GM10248 (cell line): ENCODE results near the gene OSBPL9.

Source experiments
- CTCF ChIA-PET: fragments of 300-600 bp; sonication (Branson Sonifier 250); formaldehyde crosslinking; extraction: SDS; loops from one replicate; lab custom pipeline; 2021; ENCODE audit warnings: antibody characterized with exemption; lab: Yijun Ruan, JAX
- POLR2A ChIA-PET: fragments of 350-650 bp; sonication (Branson Sonifier 250); formaldehyde crosslinking; extraction: SDS; loops from one replicate; lab custom pipeline; 2020; ENCODE audit warnings: antibody characterized with exemption; lab: Yijun Ruan, JAX
- DNase-seq: peaks from one replicate; pipeline ENCODE4 v3.0.0; 2012; ENCODE audit errors: extremely low spot score
- TF ChIP-seq, protein P1 (sequence below): IDR thresholded peaks from 2 replicates; pipeline ENCODE4 v1.5.1; 2012; ENCODE audit warnings: mild to moderate bottlenecking, low read depth; ENCODE audit errors: extremely low read depth, missing control alignments, control extremely low read depth

OSBPL9 gene

DNA sequence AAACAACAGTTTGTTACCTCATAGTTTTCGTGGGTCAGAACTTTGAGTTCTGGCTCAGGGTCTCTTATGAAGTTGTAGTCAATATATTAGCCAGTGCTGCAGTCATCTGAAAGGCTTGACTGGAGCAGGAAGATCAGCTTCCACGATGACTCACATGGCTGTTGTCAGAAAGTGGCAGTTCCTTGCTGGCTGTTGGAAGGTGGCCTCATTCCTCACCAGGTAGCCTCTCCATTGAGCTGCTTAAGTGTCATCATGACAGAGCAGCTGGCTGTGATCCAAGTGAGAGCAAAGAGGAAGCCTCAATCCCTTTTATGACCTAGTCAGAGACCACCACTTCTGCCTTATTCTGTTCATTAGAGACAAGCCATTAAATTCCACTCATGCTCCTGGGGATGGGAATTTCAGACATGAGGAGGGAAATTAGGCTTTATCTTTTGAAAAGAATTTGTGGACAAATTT, 5.6 kb downstream of the OSBPL9 start:
- DNase-seq, result no peak
- CTCF ChIA-PET, result no interaction called here
- TF ChIP-seq, protein P1, sequence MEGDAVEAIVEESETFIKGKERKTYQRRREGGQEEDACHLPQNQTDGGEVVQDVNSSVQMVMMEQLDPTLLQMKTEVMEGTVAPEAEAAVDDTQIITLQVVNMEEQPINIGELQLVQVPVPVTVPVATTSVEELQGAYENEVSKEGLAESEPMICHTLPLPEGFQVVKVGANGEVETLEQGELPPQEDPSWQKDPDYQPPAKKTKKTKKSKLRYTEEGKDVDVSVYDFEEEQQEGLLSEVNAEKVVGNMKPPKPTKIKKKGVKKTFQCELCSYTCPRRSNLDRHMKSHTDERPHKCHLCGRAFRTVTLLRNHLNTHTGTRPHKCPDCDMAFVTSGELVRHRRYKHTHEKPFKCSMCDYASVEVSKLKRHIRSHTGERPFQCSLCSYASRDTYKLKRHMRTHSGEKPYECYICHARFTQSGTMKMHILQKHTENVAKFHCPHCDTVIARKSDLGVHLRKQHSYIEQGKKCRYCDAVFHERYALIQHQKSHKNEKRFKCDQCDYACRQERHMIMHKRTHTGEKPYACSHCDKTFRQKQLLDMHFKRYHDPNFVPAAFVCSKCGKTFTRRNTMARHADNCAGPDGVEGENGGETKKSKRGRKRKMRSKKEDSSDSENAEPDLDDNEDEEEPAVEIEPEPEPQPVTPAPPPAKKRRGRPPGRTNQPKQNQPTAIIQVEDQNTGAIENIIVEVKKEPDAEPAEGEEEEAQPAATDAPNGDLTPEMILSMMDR, result no peak
- POLR2A ChIA-PET, result interaction anchor here (0.5 kb wide), 1 partner anchor 32 kb away, joined by 4 read pairs; no protein-coding TSS in a partner anchor

DNA sequence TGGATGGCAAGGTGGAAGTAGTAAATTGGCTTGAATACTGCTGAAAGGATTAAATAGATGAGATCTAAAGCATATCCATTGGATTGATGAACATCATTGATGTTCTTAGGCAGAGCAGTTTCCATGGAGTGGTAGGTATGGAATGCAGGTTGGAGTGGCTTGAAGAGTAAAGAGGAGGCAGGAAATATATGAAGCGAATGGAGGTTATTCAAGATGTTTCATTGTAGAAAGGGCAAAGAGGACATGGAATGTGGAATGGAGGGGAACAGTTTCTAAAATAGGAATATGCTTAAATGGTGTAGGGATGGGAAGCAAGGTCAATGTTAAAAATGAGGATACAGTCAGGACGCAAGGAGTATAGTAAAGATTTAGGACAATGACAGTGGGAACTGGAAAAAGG, 6.1 kb downstream of the OSBPL9 start:
- ChIA-PET POLR2A (interaction anchor here (0.5 kb wide), 1 partner anchor 33 kb away, joined by 4 read pairs; no protein-coding TSS in a partner anchor), CTCF (interaction anchor here (1.0 to 1.9 kb wide), 6 partner anchors 8 to 146 kb away, joined by 3 to 7 read pairs (median 3); no protein-coding TSS in a partner anchor)
- DNase-seq, result no peak
- TF ChIP-seq, protein P1, result no peak

DNA sequence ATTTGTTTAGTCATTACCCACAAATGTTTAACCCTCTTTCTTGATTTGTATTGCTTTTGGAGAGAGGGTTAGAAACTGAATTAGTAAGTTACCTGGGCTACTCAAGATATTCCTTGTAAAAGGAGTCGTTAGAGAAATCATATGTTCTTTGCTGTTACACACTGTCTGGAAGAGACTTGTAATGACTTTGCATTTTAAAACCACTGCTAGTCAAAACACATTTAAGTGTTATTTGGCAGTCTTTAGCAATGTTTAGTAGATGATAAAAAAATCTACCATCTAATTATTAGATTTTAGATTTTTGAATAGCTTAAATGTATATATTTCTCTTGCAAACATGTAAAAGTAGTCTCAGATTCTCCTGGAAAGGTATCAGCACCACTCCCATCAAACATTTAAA, 6.6 kb downstream of the OSBPL9 start:
- ChIA-PET POLR2A (no interaction called here), CTCF (interaction anchor here (0.7 to 1.9 kb wide), 8 partner anchors 9 to 145 kb away, joined by 3 to 7 read pairs (median 3); no protein-coding TSS in a partner anchor)
- TF ChIP-seq, protein P1, result no peak
- no peak for DNase-seq

DNA sequence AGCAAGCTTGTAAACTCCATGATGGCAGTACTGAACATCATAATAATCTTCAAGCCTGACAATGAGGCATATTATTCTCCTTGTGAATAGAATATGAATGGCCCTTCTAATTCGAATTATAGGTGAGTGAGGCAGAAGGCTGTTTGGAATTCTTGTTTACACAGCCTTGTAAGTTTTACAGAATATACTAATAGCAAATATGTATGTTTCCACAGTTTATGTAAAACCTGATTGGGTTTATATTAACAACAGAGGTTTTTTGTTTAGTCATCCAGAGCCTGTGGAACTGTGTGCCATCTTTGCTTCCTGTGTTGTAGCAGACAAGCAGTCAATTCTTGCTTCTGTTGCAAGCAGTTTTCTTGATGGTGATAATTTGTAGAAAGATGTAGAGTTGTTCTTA, 8.0 kb downstream of the OSBPL9 start:
- POLR2A ChIA-PET, result no interaction called here

DNA sequence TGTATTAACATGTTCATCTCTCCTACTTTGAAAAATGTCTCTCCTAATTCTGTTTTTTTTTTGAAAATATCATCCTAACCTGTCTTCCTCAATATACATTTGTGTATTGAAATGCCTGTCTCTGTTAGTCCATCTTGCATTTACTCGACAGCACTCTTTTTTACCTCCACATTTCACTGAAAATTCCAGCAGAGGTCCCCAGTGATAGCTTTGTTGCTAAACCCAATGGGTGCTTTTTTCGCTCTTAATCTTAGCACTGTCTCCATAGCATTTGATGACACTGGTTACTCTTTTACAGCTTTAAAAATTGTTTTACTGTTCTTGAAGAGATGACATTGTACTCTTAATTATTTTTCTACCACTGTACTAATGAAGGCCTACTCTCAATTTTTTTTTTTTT, 10.8 kb downstream of the OSBPL9 start:
- ChIA-PET POLR2A (no interaction called here), CTCF (interaction anchor here (0.6 to 3.0 kb wide), 4 partner anchors 9 to 174 kb away, joined by 3 to 14 read pairs (median 6); no protein-coding TSS in a partner anchor)
- TF ChIP-seq, protein P1, result peak; percentile 20
- peak; percentile 35 for DNase-seq

More for the DNA sequence above, 8.0 kb downstream of the OSBPL9 start:
- CTCF ChIA-PET, result interaction anchor here (1.9 kb wide), 1 partner anchor 144 kb away, joined by 7 read pairs; no protein-coding TSS in a partner anchor
- no peak for DNase-seq
- TF ChIP-seq, protein P1, result no peak

DNA sequence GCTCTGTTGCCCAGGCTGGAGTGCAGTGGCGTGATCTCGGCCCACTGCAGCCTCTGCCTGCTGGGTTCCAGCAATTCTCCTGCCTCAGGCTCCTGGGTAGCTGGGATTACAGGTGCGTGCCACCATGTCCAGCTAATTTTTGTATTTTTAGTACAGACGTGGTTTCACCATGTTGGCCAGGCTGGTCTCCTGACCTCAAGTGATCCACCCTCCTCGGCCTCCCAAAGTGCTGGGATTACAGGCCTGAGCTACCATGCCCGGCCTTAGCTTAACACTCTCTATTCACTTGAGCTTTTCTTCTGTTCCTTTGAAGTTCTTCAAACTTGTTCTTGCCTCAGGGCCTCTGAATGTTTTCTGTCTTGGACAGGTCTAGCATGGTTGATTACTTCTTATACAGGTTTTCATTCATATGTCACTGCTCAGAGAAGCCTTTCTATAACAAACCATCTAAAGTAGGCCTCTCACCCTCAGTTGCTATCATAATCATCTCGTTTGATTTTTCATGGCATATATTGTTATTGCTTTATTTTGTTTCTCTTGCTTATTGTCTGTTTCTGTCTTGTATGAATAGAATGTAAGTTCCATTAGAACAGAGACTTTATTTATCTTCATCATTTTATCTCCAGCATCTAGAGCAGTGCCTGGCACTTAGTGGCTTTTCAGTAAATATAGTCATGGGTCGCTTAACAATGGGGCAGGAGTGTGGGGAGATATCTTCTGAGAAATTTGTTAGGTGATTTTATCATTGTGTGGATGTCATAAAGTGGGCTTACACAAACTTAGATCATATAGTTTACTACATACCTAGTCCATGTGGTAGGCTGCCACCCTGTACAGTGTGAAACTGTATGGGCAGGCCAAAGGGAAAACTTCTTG, 12.1 kb downstream of the OSBPL9 start:
- TF ChIP-seq, protein P1, result no peak
- ChIA-PET CTCF (interaction anchor here (1.3 to 3.0 kb wide), 2 partner anchors 37 to 140 kb away, joined by 4 to 14 read pairs; no protein-coding TSS in a partner anchor), POLR2A (no interaction called here)

More for the DNA sequence above, 12.1 kb downstream of the OSBPL9 start:
- DNase-seq, result no peak
